Gastrocnemius medialis (tissue), 4 donors: ENCODE data around the gene TP63.

Experiments used
- POLR2A ChIP-seq, 2 donors: fragments of 450-650 bp; IDR thresholded peaks; one replicate each; pipeline ENCODE4 v1.6.1; 2017; ENCODE audit warnings: antibody characterized with exemption in 2 of 2, mild to moderate bottlenecking in 2 of 2, moderate library complexity in 2 of 2
- TF ChIP-seq, protein P1 (sequence below), 5 experiments: fragments of 450-650 bp in 3 of 5; fragments of 200-600 bp in 2 of 5; sonication (generic) in 2 of 5; IDR thresholded peaks in 4 of 5; conservative IDR thresholded peaks in 1 of 5; 1 replicate in 4 of 5; 2 replicates in 1 of 5; pipeline ENCODE4 v1.5.1; 2016 to 2019; ENCODE audit warnings: antibody characterized with exemption in 5 of 5, mild to moderate bottlenecking in 3 of 5, moderate library complexity in 3 of 5

DNA sequence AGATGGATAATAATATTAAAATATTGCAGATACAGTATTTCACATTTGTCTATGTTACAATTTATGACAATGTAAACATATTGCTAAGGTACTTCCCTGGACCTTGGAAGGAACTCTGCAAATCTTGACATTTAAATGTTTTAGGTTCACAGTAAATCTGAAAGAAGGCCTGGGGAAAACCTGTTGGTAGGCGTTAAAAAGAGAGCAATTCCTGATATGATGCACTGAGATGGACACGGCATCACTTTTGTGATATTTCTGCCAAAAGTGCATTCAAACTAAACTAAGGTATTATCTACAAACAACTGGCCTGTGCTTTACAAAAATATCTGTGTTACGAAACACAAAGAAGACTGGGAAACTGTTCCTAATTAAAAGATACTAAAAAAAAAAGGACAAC, 6.1 kb upstream of the TP63 start:
- TF ChIP-seq, protein P1, sequence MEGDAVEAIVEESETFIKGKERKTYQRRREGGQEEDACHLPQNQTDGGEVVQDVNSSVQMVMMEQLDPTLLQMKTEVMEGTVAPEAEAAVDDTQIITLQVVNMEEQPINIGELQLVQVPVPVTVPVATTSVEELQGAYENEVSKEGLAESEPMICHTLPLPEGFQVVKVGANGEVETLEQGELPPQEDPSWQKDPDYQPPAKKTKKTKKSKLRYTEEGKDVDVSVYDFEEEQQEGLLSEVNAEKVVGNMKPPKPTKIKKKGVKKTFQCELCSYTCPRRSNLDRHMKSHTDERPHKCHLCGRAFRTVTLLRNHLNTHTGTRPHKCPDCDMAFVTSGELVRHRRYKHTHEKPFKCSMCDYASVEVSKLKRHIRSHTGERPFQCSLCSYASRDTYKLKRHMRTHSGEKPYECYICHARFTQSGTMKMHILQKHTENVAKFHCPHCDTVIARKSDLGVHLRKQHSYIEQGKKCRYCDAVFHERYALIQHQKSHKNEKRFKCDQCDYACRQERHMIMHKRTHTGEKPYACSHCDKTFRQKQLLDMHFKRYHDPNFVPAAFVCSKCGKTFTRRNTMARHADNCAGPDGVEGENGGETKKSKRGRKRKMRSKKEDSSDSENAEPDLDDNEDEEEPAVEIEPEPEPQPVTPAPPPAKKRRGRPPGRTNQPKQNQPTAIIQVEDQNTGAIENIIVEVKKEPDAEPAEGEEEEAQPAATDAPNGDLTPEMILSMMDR (IDR thresholded peaks at IDR 0.05 in 4 of 5, conservative IDR thresholded peaks at IDR 0.05 in 1 of 5), result no peak
- no peak for TF ChIP-seq POLR2A (IDR thresholded peaks at IDR 0.05)
